PC-9 (cell line): ENCODE data around the gene CAMTA1.

ENCODE experiments used
- EZH2 ChIP-seq: fragments of 200-600 bp; sonication (generic); IDR thresholded peaks from 2 replicates; pipeline ENCODE4 v1.8.0; 2017; ENCODE audit warnings: antibody characterized with exemption, low read depth
- TF ChIP-seq, protein P1 (sequence below): fragments of 200-600 bp; sonication (generic); conservative IDR thresholded peaks from 2 replicates; pipeline ENCODE4 v1.6.1; 2017; ENCODE audit warnings: mixed run types, antibody characterized with exemption, mild to moderate bottlenecking, moderate library complexity

DNA sequence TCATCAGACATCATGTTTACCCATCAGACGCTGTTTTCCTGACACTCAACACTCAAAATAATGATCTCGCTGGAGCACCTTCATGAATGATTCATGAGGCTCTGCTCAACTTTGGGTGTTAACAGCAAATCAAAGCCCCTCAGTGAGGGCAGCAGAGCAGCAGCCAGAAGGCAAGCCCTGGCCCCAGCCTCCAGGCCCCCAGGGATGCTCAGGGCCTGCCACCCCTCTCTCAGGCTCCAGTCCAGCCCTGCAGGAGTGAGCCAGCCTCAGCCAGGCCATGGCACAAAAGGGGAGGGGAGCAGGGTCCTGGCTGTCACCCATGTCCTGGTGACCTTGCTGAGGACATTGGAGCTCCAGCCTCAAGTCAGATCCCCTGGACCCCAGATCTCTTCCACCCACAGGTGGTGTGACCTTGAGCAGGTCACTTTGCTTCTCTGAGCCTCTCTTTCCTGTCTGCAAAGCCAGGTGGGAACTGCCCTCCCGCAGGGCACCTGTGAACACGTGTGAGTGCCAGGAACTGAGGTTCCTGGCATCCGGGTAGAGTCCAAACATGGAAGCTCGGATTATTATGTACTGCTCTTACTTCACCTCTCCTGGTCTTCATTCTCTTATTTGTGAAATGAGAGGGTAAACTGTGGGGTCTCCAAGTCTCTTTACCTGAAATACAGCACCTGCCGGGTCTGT lies 824.2 kb downstream of the CAMTA1 start:
- TF ChIP-seq, protein P1, sequence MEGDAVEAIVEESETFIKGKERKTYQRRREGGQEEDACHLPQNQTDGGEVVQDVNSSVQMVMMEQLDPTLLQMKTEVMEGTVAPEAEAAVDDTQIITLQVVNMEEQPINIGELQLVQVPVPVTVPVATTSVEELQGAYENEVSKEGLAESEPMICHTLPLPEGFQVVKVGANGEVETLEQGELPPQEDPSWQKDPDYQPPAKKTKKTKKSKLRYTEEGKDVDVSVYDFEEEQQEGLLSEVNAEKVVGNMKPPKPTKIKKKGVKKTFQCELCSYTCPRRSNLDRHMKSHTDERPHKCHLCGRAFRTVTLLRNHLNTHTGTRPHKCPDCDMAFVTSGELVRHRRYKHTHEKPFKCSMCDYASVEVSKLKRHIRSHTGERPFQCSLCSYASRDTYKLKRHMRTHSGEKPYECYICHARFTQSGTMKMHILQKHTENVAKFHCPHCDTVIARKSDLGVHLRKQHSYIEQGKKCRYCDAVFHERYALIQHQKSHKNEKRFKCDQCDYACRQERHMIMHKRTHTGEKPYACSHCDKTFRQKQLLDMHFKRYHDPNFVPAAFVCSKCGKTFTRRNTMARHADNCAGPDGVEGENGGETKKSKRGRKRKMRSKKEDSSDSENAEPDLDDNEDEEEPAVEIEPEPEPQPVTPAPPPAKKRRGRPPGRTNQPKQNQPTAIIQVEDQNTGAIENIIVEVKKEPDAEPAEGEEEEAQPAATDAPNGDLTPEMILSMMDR = no peak
- no peak for TF ChIP-seq EZH2
